ENCODE data around the gene RPS27A.
"Not testable (repeated sequence)": the region's sequence is repeated elsewhere in the genome, so short reads cannot be mapped to it uniquely, and the experiment has no call there.

RPS27A gene

DNA sequence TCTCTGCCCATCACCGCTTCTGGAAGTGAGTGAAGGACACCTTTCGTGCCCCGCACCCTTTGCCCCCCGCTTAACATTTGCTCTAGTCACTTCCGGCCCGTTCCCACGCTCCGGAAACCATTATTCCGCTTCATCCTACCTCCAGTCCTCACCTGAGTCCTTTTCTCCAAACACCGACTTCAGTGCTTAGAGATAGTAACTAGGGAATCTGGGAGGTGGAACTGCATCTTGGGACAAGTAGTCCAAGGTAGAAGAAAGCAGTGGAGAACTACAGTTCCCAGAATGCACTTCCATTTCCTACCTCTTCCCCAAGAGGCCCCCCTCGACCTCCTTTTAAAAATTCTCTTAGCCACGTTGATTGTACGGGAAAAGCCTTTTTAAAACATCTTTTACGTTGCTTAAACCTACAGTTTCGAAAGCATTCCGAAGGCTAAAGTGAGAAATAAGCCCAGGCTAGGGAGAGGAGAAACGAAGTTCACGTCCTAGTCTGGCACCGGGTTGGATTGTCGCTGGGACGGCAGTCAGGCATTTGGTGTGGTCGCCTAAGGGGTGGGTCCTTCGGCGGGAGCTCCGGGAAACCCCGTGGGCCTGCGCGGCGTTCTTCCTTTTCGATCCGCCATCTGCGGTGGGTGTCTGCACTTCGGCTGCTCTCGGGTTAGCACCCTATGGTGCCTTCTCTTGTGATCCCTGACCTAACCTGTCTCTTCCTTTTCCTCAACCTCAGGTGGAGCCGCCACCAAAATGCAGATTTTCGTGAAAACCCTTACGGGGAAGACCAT is at the start of gene RPS27A, which contains the start of gene CLHC1:
Gene RPS27A, plus strand, starts transcription at position 605 of the 779 bp plus-strand sequence. Its CDS starts 137 bp downstream, at position 742.
Gene CLHC1, minus strand, starts transcription at position 210 of the 779 bp plus-strand sequence. CDS start 9,882 bp downstream, outside the sequence.
- peak; percentile 96 for DNase-seq

DNA sequence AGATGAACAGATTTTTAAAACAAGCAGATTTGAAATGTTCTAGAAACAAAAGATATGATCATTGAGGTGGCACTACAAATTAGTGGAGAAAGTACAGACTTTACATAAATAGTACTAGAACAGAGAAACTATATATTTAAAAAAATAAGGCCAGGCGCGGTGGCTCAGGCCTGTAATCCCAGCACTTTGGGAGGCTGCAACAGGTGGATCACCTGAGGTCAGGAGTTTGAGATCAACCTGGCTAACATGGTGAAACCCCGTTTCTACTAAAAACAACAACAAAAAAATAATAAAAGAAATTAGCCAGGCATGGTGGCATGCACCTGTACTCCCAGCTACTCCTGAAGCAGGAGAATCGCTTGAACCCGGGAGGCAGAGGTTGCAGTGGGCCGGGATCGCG is 45.7 kb upstream of the RPS27A start:
- DNase-seq: not testable (repeated sequence)

DNA sequence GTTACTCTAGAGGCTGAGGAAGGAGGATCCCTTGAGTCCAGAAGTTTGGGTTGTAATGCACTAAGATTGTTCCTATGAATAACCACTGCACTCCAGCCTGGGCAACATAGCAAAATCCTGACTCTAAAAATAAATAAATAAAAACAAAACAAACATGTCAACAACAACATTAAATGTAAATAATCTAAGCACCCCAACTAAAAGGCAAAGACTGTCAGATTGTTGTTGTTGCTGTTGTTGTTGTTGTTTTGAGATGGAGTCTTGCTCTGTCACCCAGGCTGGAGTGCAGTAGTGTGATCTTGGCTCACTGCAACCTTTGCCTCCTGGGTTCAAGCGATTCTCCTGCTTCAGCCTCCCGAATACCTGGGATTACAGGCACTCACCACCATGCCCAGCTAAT is 40.6 kb upstream of the RPS27A start:
- not testable (repeated sequence) for DNase-seq

DNA sequence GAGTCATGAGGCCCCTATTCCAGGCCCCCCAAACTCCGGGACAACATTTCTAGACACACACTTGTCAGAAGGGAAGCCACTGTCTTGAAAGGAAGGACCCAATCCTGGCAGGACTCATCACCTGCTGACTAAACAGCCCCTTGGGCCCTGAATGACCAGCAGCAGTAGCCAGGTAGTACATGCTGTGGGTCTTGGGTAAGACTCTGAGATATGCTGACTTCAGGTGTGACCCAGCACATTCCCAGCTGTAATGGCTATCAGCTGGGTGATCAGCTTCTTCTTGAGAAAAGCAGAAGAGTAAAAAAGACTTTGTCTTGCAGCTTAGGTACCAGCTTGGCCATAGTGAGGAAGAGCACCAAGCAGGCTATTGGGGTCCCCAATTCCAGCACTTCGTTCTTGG is 36.0 kb upstream of the RPS27A start:
- no peak for DNase-seq

DNA sequence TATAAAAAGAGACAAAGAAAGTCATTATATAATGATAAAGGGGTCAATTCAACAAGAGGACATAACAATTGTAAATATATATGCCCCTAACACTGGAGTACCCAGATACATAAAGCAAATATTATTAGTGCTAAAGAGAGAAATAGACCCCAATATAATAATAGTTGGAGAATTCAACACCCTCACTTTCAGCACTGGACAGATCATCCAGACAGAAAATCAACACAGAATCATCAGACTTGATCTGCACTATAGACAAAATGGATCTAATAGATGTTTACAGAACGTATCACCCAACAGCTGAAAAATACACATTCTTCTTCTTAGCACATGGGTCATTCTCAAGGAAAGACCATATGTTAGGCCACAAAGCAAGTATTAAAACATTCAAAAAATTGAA is 32.1 kb upstream of the RPS27A start:
- no peak for DNase-seq

DNA sequence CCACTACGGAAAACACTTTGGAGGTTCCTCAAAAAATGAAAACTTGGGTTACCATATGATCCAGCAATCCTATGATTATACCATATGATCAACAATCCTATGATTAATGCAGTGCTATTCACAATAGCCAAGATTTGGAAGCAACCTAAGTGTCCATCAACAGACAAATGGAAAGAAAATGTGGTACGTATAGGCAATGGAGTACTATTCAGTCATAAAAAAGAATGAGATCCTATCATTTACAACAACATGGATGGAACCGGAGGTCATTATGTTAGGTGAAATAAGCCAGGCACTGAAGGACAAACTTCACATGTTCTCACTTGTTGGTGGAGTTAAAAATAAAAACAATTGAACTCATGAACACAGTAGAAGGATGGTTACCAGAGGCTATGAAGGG is 28.0 kb upstream of the RPS27A start:
- no peak for DNase-seq

DNA sequence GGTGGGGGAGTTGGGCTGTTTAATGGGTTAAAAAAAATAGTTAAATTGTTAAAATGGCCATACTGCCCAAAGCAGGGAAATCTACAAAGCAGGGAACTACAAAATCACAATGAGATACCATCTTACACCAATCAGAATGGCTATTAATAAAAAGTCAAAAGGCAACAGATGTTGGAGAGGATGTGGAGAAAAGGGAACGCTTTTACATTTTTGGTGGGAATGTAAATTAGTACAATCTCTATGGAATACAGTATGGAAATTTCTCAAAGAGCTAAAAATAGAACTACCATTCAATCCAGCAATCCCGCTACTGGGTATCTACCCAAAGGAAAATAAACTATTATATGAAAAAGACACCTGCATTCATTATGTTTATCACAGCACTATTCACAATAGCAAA is 27.5 kb upstream of the RPS27A start:
- DNase-seq: no peak

DNA sequence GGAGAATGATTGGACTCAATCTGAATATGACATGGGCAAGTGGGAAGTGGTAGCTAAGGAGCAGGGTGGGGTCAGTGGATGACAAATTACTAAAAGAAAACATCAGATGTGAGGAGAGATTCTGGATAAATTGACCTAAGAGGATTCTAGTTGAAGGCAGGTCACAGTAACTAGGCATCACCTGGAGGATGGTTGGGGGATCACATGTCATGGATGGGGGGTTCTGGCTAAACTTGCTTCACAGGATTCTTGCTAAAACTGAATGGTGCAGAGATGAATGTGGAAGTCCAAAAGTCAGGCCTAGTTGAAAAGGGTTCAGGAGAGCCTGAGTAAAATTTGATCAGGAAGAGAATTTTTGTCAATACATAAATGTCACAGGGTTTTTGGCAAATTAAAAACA is 18.7 kb upstream of the RPS27A start:
- no peak for DNase-seq

DNA sequence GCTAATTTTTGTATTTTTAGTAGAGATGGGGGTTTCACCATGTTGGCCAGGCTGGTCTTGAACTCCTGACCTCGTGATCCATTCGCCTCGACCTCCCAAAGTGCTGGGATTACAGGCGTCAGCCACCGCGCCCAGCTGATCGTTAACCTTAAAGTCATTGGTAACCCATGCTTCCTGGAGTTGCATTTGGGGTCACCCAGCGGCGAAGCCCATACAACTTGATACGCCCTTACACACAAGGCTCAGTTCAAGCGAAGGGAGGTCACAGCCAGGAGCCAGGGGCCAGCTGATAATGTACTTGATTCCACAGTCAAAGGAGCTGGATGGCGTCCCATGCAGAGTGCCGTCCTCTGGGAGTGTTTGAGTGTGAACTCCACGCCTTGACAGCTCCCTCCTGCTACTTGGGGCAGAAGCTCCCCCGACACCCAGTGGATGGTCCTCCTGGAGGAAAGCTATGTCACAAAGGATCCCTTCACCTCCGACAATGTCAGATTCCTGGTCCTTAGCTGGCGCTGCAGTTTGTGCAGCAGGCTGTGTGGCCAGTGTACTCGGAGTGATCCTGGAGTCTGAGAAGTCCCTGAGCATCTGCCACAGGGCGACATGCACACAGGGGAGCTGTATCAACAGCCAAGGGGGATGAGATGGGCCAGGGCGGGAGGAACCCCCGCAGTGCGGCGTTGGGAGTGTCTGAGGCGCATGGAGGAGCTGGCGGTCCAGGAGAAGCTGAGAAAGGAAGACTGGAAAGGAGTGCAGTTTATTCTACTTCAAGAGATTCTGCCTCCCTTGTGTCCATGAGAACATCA is 8.3 kb upstream of the RPS27A start:
- no peak for DNase-seq

DNA sequence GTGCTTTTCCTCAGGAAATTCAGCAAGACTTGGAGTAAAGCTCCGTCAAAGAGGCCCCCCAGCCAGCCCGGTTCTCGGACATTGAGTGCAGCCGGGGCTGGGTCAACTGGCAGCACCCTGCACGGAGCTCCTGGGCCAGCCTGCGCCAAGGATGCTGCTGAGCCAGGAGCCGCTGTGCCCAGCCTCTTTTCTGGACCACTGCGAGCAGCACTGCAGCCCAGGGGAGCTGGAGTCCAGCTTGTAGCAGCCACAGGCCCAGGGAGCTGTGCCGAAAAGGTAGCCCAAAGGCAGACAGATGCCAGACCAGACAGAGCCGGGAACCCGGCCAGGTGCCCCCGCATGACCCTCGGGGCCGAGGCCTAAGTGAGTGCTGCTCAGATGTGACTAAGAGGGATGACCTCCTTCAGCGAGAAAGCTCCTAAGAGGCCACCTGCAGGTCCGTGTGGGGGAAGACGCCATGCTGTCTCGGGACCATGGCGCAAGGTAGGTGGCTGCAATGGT is 7.7 kb upstream of the RPS27A start:
- DNase-seq: no peak

DNA sequence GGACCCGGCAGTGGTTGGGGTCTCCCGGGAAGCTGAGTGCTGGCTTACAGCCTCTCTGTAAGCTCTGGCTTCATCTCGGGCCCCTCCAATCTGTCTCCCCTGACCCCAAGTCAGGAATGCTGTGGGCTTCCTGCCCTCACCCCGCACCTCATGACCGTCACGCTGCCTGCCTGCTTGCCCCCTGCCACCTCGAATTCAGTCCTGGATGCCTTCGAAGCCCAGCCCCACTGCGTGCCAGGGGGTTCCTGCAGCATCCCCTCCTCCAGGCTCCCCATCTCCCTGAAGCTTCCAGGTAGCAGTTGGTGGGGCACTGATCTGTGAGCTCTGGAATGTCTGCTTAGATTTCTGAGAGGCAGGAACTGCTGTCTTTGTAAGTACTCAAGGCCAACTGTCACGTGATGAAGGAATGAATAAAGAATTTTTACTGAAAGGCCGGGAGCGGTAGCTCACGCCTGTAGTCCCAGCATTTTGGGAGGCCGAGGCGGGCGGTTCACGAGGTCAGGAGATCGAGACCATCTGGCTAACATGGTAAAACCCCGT is 6.9 kb upstream of the RPS27A start:
- DNase-seq: no peak

DNA sequence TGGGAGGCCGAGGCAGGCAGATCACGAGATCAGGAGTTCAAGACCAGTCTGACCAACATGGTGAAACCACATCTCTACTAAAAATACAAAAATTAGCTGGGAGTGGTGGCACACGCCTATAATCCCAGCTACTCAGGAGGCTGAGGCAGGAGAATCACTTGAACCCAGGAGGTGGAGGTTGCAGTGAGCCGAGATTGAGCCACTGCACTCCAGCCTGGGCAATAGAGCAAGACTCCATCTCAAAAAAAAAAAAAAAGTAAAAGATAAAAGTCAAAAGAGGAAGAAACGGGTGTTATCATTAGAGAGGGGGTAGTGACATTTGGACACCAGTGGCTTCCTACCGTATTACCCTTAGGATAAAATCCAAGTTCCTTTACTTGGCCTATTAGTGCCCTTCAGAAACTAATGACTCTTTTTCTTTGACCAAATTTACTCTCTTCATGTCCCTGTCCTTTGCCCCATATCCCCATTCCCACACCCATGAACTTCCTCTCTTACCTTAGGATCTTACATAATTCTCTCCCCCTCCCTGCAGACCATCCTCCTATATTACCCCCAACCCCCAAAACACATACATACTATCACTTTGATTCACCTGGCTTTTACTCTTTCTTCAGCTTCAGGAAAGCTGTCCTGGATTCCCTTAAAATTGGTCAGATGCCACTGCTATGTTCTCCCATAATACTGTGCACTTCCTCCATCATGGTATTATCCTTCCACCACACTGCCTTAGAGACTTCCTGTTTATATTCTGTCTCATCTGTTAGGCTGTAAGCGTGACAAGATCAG is 4.9 kb upstream of the RPS27A start:
- not testable (repeated sequence) for DNase-seq

DNA sequence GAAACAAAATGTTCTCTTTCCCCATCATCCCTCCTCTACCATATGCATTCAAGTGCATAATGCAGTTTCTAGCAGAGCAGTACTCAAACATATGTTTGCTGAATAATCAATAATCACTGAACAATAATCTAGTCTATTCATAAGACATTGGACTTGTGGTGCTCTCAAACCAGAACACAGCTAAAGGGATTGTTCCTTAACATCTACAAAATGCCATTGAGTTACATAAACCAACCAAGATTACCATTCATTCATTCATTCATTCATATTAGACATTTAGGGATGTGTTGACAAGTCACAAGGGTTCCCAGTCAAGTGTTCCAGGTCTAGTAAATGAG is 4.3 kb upstream of the RPS27A start:
- DNase-seq: no peak

DNA sequence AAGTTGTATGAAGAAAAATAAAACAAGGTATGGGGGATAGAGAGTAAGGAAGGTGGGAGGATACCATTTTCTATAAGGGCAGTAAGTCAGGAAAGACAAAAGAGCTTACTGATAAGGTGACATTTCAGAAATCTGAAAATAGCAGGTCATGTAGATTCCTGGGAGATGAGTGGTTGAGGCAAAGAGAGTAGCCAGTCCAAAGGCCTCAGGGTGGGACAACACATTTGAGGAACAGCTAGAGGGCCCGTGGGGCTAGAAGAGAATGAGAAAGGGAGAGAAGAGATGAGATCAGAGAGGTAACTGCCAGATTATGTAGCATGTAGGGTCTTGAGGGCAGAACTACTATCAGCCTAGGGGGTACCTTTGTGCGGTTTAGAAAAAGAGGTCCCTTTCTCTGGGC is 3.3 kb upstream of the RPS27A start:
- DNase-seq: no peak

DNA sequence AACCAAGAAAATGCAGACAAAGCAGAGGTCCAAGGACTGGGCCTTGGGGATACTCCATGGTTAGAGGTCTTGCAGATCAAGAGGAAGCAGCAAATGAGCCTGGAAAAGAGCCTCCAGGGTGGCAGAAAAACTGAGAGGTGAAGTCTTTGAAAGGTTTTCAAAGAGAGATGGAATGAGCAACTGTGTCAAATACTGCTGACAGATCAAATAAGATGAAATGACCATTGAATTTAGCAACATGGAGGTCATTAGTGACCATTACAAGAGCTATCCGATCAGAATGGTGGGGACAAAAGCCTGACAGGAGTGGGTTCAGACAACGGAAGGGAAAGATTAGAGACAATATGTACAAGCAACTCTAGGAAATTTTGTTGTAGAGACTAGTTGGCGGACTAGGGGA is 1.9 kb upstream of the RPS27A start:
- no peak for DNase-seq

DNA sequence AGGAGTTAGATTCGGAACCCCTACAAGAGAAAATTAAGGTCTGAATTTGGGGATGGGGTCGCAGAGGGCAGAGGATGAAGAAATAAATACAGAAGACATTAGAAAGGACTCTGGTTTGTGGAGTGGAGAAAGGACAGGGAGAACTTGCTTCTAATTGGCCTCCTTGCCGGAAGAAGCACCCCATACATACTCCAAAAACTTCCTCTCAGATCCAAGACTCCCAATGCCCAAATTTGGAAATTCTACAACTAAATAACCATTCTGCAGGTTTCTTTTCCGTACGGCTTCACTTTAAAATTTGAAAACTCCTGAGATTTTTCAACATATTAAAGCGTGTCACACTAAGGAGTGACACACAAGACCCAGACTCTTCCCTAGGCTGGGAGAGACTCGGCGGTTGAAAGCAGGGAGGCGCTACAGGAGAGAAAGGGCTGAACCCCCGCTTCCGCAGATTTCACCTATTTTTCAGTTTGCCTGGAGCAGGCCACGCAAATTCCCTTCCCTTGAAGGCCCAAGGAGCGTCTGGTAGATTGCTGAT is 873 bp upstream of the RPS27A start:
- DNase-seq: no peak

DNA sequence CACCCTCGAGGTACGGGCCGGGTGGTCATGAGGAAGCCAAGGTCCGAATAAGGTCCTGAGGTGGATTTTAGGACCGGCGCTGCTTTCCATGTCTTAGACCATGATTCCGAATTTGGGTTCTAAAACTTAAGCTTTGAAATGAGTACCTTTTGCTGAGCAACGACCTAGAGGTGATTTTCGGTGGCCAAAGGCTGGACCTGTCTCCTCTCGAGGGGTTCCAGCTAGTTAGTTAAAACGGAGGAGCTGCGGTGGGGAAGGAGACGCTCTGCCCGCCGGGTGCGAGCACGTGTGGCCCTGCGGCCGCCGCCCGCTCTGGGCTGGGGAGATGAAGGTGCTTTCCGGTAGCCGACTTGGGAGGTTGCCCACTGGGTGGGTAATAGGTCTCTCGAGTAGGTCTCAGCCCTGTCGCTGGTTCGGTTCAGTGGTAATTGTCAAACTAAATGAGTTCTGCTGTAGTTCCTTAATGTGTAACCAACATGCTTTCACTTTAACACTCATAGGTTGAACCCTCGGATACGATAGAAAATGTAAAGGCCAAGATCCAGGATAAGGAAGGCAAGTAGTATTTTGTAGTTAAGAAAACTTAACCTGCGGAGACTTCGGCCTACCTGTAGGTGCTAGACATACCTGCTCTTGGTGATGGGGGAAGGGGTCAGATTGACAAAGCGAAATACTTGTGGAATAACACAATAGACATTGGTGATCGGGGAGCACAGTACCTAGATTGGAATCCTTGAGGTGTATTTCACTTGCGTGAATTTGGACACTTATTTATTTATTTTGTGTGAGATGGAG is 572 bp downstream of the RPS27A start:
- peak; percentile 57 for DNase-seq

DNA sequence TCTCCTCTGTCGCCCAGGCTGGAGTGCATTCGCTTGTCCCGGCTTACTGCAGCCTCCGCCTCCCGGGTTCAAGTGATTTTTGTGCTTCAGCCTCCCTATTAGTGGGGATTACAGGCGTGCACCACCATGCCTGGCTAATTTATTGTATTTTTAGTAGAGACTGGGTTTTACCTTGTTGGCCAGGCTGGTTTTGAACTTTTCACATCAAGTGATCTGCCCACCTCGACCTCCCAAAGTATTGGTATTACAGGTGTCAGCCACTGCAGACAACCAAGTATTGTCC is 1.1 kb downstream of the RPS27A start:
- DNase-seq: no peak

DNA sequence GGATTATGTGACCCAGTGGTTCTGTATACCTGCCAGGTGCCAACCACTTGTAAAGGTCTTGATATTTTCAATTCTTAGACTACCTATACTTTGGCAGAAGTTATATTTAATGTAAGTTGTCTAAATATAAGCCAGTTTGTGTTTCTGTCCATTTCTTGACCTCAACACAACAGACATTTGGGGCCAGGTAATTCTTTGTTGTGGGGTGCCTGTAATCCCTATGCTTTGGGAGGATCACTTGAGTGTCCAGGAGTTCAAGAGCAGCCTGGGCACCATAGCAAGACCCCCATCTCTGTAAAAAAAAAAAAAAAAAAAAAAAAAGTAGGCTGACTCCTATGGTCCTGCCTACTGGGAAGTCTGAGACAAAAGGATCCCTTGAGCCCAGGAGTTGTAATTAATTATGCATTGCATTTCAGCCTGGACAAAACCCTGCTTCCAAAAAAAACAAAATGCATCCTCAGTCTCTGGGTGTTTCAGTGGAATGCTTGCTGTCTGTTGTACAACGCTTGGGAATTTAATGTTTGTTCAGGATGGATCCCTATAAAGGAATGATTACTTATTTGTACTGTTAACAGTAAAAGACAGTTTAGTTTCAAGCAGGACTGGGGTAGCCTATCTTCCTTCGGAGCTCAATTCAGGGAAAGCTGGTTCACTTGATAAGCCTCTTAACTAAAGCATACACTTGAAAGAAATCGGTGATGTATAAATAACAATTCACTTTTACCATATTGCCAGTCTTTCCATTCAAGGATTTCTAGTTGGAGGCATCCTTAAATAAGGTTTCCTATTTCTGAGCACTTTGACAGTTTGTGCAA is 3.4 kb downstream of the RPS27A start:
- DNase-seq: no peak

DNA sequence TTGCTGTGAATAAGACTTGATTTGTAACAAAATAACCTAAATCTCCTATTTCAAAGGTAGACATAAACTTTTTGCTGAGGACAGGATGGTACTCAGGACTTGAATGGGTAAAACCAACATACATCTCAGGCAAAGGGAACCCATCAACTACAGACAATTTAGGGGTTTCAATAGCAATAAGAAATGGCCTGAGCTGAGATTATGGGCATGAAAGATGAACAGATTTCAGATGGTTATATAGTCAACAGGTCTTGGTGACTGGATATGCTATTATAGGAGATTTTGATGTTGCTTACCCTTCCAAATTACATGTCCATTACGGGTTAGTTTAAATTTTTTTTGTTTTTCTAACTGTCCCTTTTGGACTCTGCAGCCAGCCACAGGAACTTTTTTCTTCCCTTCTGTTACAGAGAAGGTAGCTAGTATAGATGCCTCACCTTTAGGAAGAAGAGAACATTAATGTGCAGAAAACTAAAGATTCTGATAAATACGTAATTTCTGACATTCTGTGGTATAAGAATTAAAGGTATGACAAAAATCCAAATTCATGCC is 4.6 kb downstream of the RPS27A start:
- DNase-seq: no peak

Measured in stimulated activated CD4-positive, alpha-beta T cell treated with anti-CD3 and anti-CD28 coated beads, Interleukin-4, amount 100 ng/mL, for 1 hour (primary cell).